IPS-18c (cell line): ENCODE data around the gene TMEM273.

Source experiments
- H3K4me3 ChIP-seq: 2 replicates; pipeline ENCODE4 v1.7.0; 2013; ENCODE audit warnings: low read depth, mild to moderate bottlenecking, low read length, moderate library complexity; ENCODE audit not compliant: insufficient read depth
- H3K9me3 ChIP-seq: one replicate; pipeline ENCODE4 v1.6.1; 2013; ENCODE audit warnings: mild to moderate bottlenecking, low read length, moderate library complexity; ENCODE audit not compliant: control insufficient read depth, insufficient read depth

The TMEM273 gene

DNA sequence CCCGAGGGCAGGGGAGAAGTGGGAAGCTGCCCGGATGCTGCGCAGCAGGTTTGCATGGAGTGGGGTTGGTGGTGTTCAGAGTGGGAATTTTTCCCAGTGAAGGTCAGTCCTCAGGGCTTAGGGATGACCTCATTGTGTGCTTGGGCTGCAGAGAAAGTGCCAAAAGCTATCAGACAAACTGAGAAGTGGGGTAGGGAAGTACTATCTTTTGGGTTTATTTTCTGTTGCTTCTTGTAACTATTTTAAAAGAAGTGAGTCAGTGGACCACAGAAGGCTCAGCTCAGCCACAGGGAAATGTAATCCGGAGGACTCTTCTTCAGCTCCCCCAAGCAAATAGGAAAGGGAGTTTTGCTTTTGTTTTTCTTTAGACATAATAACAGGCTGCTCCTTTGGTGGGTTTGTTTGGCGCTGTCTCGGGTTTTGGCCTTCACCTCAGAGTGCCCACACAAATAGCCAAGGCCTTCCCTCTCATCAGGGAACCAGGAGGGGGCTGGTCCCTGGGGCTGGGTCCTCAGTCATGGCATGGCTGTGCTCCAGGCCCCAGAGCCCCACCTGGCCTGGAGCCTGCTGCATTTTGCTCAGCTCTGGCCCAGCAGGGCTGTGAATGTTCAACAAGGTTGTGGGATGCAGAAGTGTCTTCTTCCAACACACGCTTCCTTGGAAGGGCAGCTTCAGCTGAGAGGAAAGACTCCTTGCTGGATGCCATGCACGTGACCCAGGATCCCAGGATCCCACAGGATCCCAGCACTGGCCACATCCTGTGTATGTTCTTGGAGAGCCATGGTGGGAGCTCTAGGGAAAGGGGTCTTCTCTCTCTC is 49.0 kb downstream of the TMEM273 start:
- Histone ChIP-seq H3K9me3 (no peaks in the 10 kb centered on the region), H3K4me3 (no peak overlapping the region)

DNA sequence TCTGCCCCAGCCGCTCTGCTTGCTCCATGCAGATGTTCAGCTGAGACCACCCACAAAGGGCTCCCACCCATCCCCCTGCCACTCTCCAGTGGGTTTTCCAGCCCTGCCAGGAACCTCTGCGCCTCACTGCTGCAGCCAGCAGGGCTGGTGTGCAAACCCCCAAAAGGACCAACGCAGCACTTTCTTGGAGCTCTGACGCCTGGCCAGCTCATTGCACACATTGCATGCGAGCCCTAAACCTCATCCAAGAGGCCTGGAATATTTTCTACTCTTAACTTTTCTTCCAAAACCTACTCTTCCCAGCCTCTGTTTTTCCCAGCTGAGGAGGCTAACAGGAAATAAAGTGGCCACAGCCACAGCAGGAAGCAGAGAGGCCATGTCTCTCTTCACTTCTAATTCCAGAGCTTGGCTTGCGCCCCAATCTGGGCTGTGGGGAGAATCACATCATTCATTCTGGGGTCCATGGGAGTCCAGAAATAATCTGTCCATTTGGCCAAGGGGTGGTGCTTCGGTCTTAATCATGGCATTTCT is 49.8 kb downstream of the TMEM273 start:
- Histone ChIP-seq H3K4me3 (no peak overlapping the region), H3K9me3 (no peaks in the 10 kb centered on the region)

DNA sequence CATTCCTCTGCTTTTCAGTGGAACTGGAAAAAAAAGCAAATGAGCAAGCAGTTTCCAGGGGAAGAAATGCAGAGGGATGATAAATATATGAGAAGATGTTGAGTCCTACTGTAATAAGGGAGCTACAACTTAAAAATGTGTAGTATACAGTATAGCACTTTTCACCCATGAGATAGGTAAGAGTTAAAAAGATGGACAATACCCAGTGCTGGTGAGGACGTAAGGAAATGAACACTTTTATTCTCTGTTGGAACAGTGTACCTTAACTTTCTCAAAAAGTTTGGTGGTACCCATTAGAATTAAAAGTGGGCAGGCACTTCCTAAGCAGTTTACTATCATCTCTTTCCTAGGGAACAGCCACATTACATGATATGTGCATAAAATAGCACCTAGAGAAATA is 51.7 kb downstream of the TMEM273 start:
- Histone ChIP-seq H3K9me3 (no peaks in the 10 kb centered on the region), H3K4me3 (no peak overlapping the region)

DNA sequence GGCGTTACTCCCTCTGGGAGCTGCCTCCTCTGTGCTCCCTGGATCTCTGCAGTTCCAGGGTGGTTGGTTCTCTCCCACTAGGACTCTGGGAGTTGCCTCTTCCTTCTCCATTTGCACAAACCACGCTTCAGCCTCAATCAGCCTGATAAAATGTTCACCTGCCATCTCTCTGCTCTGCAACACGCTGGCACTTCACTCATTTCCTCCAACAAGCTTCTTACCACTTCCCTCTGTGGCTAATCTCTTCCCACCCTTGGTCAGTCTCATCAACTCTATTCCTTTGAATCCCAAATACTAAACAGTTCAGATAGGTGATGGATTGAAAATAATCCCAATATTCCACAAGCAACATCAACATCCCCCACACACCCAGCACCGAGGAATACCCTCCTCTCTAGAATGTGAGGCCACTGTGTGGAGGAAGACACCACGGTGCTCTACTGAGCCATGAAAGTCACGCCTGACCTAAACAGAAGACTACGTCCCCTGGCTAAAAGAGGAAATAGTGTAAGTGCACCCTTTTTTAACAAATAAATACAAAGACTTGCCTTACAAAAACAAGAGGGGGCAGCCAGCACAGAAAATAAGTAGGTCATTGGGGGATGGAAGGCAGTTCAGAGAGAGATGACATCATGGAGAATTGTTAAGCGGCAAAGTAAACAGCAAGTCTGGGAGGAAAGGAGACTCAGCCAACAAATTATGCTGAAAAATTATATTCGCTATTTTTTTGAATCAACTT is 52.4 kb downstream of the TMEM273 start:
- no peaks in the 10 kb centered on the region for H3K9me3 ChIP-seq
- no peak overlapping the region for H3K4me3 ChIP-seq

DNA sequence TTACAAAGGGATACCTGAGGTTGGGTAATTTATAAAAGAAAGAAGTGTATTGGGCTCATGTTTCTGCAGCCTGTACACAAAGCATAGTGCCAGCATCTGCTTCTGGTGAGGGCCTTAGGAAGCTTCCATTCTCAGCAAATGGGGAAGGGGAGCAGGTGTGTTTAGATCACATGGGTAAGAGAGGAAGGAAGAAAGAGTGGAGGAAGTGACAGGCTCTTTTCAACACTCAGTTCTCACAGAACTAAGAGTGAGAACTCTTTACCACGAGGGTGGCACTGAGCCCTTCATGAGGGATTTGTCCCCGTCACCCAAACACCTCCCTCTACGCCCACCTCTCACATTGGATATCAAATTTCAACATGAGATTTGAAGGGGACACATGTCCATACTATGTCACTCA is 53.9 kb downstream of the TMEM273 start:
- no peaks in the 10 kb centered on the region for H3K9me3 ChIP-seq
- no peak overlapping the region for H3K4me3 ChIP-seq

DNA sequence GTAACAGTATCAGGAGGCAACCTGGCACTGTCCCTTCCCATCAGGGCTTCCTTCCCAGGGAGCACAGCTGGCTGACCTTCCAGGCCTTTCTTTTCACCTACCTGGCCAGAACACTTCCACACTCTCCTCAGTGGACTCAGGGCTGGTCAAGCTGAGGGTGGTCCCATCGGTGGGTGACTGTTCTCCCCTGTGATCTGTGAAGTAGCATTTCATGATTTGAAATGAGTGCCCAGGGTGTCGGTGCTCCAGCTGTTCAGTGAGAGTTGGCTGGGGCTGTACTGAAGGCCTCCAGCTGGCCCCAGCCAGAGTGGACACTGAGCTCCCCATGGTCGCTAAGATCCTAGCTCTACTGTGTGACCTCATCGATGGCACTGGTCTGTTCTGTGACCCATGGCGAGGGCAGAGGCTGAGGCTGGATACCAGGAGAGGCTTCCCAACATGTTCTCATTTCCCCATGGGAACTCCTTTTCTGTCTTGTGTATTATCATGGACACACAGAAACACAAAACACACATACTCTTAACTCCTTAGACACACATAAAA is 54.4 kb downstream of the TMEM273 start, which contains the start of gene FAM170B:
TSS of gene FAM170B (minus strand) at position 316 of the 543 bp plus-strand sequence. CDS start at position 213, 103 bp downstream.
- Histone ChIP-seq H3K4me3 (no peak within 1 kb of the TSS), H3K9me3 (no peaks in the 10 kb centered on the region)

DNA sequence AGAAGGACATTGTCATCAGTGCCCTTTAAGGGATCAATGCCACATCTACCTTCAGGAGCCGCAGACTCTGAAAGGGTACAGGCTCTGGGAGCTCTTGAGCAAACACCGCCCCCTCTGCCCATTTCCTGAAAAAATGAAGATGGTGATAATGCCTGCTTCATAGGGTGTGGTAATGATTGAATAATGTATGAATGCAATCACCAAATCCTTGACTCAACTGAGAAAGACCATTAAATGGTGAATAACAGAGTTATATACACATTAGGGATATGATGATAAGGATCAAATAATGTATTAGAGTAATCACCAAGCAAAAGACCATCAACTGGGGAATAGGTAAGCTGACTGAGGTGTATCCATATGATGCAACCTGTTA is 55.8 kb downstream of the TMEM273 start:
- Histone ChIP-seq H3K9me3 (no peaks in the 10 kb centered on the region), H3K4me3 (no peak overlapping the region)

DNA sequence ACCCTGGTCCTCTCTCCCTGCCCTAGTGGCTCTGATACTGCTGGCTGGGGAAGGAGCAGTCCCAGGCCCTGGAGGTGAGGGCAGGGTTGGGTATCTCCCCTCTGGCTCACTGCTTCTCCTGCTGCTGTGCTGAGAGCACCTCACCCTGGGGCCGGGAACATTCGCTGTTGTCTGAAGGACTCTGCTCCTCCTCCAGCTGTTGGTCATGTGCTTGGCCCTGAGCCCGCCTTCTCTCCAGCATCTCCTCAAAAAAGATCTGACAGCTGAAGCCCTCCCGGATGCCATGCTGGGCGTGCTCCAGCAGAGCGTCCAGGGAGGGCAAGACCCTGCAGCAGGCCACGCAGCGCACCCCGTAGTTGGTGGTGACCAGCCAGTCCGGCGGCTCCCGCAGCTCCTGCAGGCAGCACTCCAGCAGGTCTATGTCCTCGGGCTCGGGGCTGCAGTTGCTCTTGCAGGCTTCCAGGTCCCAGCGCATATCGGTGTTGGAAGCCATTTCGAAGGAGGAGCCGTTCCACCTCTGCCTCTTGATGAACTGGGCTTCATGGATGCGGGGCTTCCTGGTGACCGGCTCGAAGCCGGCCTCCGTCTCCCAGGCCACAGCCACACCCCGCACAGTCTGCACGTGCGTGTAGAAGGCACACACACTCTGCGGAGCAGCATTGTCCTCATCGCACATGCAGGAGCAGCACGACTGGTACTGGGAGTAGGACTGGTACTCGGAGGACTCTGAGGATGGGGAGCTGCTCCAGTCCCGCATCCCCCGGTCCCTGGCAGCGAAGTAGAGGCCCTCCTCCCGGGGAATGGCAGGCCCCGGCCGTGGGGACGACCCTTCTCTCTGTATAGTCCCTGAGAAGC is 56.5 kb downstream of the TMEM273 start:
- H3K9me3 ChIP-seq, result no peaks in the 10 kb centered on the region
- no peak overlapping the region for H3K4me3 ChIP-seq

DNA sequence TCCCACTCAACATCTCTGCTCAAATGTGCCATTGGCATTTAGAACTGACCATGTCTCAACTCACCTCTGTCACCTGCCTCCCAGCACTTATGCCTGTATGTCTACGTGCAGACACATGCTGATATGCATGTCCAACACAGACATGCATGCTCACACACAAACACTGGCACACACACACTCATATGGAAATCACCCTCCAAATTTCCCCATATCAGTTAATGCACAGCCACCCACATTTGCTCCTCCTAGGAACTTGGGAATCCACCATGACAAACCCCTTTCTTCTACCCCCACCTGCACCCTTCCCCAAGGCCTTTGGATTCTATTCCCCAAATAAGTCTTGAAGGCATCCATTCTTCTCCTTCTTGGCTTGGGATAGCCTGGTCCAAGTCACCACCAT is 58.8 kb downstream of the TMEM273 start:
- Histone ChIP-seq H3K4me3 (no peak overlapping the region), H3K9me3 (no peaks in the 10 kb centered on the region)

DNA sequence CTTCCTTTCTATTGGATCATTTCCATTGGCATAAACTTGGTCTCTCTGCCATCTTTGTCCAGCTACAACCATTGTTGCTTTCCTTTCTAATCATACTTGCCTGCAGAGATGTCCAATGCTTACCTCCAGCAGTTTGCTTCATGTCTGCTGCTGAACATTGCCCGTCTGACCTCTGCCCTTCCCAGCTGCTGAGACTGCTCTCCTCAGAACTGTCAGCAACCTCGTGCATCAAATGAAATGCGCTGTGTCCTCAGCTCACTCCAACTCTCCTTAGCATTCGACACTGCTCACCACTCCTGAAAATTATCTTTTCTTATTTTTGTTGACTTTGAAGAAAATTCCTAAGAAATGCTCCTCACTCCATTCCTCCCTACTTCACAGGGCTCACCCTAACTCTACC is 59.3 kb downstream of the TMEM273 start:
- Histone ChIP-seq H3K4me3 (no peak overlapping the region), H3K9me3 (no peaks in the 10 kb centered on the region)

DNA sequence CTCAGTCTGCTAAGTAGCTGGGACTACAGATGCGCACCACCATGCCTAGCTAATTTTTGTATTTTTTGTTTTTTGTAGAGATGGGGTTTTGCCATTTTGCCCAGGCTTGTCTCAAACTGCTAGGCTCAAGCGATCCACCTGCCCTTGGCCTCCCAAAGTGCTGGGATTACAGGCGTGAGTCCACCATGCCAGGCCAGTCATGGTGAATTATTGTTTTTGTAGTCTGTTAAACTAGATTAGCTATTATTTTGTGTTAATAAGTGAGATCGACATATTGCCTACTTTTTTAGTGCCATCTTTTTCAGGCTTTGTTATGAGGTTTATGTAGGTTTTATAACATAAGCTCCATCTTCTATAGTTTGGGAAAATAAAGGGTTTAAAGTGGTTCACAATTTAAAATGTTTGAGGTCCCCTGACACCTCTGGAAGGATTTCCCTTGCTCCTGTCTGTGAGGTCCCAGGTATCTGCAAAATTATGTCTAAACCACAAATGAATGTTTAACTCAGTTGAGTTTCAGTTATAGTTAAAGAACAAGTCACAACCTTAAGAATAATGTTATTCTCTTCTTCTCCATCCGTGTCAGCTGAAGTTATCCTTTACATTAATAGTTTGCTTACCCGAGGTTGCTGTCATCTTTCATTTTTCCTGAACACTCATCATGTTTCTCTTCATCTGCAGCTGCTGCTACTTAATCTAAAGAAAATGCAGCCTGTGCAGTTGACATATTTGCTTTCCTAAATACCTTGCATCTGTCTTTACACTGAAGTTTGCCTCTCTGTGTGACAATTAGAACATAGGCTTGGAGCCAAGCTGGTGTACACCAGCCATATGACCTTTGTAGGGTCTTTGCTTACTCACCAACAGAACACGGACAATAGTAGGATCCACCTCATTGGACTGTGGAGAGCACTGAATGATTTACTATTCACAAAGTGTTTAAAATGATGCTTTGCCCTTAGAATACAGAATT is 63.9 kb downstream of the TMEM273 start:
- H3K9me3 ChIP-seq, result no peaks in the 10 kb centered on the region
- H3K4me3 ChIP-seq, result no peak overlapping the region

DNA sequence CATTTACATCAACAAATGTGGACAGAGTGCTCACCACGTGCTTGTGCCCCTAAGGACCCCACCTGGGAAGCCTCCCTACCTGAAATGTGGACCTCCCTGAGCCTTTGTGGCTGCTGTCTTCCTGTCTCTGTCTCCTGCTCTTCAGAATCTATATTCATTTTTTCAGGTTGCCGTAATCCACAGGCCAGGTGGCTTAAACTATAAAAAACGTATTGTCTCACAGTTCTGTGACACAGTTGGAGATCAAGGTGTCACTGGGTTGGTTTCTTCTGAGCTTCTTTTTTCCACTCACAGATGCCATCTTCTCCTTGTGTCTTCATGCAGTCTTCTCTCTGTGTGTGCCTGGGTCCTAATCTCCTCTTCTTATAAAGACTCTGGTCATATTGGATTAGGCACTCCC is 67.3 kb downstream of the TMEM273 start:
- no peak overlapping the region for H3K4me3 ChIP-seq
- no peaks in the 10 kb centered on the region for H3K9me3 ChIP-seq

DNA sequence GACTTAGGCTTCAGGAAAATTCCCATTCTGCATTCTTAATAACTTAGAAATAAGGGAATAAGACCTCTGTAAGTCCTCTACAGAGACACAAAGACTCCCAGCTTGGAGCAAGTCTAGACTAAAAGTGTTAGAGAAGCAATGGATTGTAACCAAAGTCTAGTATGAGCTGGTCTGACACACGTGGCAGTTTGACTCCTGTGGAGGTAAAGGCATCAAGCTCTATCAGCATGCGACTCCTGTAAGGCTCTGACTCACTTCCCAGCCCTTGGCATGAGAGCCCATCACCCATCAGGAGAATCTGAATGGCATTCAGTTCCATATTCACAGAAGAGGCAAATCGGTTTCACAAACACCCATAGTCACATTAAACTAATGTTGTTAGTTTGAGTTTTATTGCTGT is 68.4 kb downstream of the TMEM273 start:
- Histone ChIP-seq H3K4me3 (no peak overlapping the region), H3K9me3 (no peaks in the 10 kb centered on the region)

DNA sequence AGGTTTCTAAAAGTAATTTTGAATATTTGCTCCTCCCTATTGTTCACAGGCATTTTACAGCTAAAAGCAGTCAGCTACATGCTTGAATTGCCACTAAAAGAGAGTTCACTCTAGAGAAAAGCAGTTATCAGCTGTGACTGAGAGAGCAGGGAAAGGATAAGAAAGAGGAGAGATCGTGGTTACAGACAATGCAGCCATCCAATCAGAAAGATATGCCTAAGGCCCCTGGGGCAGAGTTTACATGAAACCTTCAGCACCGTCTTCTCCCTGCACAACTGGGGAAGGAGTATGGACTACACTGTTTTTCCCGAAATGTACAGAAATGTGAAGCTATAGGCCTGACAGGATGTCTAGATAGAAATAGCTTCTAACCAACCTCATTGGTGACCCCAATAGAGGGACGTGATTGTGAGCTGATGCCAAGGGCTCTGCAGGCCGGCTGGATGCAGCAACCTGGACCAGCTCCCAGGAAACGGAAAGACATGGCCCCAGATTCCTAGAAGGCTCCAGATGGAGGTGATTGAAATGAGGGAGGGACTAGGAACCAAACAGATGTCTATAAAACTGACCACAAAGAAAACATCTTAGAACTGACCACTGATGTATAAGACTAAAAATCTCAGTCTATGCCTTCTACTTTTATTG is 69.6 kb downstream of the TMEM273 start:
- Histone ChIP-seq H3K9me3 (no peaks in the 10 kb centered on the region), H3K4me3 (no peak overlapping the region)

DNA sequence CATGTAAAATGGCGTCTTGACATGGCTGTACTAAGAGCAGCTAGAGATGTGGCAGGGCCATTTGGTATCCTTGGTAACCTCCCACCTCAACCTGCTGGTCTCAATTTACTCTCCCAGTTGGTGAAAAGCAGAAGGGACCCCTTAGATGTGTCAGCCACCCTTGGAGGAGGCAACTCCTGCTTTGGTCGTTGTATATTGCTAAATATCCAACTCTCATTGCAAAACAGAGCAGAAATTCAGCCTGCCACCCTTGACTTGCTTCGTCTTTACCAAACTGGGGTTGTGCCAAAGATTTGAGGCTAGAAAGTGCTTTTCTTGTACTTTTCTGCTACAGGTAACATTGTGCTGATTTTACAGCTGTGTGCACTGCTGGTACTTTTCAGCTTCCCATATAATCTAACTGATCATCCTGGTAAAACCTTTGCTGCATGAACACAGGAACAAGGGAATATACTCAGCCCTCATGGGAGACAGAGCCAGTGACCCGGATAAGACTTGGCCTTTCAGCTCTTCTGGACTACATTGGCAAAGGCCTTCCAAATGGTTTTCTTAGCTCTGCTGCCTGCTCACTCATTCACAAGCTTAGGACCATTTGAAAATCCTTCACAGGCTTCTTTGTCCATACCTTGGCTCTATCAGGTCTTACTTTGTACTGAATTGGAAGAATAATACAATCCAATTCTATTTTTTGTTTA is 70.7 kb downstream of the TMEM273 start:
- H3K4me3 ChIP-seq, result no peak overlapping the region
- no peaks in the 10 kb centered on the region for H3K9me3 ChIP-seq
